CD4-positive, alpha-beta T cell treated with Interleukin-4 for 4 hours (primary cell): Measurements from ENCODE around the gene NR1I2.

Source experiments
- DNase-seq: peaks from one replicate; pipeline ENCODE4 v3.0.0-alpha.2; 2020

Gene NR1I2

DNA sequence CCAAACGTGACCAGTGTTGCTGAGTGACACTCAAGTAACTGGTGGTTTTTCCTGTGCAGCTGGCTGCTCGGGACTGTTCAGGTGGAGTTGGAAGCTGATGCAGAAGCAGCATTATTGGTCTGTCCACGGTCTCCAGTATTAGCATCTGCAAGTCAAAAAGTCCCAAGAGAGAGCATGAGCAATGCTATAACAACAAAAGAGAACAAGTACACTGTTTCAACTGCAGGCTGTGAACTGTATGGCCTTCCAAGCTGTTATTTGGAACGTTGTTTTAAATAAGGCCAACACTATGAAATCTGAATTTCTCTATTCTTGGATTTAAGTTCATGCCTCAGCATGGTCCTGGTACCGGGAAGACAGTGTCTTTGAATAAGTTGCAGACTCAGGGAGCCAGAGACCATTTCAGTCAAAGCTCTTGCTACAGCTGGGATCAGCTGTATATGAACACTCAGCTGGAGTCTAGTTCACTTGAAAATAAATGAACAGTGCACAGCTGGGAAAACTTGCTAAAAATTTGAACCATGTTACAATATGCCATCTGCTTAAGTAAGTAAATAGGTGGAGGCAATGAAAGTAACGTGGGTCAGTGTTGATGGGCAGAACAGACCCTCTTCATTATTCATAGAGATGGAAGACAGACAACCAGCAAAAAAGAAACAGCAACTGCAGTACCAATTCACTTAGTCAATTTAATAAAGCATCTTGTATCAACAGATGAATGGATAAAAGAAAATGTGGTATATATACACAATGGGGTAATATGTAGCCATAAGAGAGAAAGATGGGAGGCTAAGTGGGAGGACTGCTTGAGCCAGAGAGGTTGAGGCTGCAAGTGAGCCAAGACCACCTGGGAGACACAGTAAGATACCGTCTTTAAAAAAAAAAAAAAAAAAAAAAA, 45.1 kb downstream of the NR1I2 start:
- no peak for DNase-seq

GRCh38 chr3:119829420-119829819, 47.5 kb downstream of the NR1I2 start:
- no peak for DNase-seq

DNA sequence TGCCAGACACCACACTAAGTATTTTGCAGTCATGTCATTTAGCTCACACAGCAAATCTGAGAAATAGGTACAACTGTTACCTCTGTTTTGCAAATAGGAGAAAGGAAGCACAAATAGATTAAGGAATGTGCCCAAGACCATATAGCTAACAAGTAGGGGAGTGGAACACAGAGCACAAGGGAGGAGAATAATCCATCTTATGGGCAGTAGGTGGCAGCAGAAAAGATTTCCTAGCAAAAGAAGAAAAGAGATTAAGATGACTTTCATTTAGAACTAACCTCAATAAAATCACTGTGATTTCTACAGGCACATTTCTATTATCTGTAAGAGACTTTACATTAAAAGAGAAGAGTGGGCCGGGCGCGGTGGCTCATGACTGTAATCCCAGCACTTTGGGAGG, 49.1 kb downstream of the NR1I2 start:
- DNase-seq: no peak

DNA sequence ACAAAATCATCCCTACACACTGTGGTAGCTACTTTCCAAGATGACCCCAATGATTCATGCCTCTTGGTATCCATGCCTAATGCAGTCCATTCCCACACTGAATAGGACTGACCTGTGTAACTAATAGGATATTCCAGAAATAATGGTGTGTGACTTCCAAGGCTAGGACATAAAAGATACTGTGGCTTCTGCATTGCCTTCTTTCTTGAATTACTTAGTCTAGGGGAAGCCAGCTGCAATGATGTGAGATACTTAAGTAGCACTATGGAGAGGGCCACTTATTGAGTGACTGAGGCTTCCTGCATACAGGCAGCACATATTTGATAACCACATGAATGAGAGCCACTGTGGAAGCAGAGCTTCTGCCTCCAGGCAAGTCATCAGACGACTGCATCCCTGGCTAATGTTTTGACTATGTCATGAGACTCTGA, 50.1 kb downstream of the NR1I2 start:
- DNase-seq: no peak

DNA sequence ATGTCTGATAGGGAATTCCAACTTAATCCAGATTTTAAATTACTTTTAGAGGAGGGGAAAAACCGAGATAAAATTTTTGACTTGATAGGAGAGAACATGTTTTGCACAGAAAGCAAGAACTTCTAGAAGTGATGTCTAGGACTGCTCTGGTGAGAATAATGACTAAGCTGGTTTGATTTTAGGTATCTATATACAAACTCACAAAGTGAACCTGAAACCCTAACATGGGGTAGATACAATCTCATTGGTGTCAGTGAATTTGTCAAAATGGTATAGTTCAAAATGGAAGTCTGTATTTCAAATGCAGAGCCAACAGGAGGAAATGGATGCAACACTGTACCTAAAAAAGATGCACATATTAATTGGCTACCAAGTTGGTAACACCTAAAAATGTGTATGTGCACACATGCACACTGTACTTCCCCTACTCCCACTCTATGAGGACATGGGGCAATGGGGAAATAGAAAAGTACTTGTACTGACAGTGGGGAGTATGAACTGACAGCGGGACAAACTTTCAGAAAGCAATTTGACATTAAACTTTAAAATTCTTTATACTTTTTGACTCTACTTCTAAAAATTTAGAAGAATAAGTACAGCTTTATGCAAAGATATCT, 53.0 kb downstream of the NR1I2 start:
- no peak for DNase-seq

- no peak for DNase-seq
Measured at GRCh38 chr3:119835556-119835955, 53.7 kb downstream of the NR1I2 start.

DNA sequence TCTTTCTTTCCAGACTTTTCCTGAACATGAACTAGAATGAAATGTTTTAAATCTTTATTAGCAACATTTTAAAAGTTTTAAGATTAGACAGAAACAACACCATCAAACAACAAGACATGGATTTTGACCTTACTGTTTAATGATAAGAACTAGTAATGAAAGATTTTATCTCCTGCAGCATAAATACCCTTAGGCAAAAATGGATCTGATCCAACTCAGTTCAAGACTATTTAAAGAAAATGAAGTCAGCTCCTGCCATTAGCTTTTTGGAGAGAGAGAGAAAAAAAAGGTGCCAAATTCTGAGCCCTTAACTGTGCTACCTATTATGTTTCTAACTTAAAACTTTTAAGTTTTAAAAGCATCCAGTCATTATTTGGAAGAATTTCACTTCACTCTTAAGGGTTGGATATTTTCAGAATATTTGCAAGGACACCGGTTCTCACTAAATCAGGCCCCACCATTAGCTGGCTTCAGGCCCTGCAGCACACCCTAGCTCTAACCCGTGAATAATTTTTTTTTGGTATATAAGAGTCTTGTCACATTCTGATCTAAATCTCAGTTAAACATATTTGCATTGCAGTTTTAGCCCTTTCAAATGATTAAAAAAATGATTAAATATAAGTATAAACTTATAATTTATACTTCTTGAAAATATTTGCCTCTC, 60.0 kb downstream of the NR1I2 start:
- no peak for DNase-seq

- DNase-seq: no peak
Measured at GRCh38 chr3:119849126-119849525, 67.2 kb downstream of the NR1I2 start.

GRCh38 chr3:119856695-119857094, 74.8 kb downstream of the NR1I2 start:
- DNase-seq: no peak

- no peak for DNase-seq
Measured at GRCh38 chr3:119858957-119859356, 77.1 kb downstream of the NR1I2 start.

GRCh38 chr3:119859728-119860127, 77.8 kb downstream of the NR1I2 start:
- no peak for DNase-seq

DNA sequence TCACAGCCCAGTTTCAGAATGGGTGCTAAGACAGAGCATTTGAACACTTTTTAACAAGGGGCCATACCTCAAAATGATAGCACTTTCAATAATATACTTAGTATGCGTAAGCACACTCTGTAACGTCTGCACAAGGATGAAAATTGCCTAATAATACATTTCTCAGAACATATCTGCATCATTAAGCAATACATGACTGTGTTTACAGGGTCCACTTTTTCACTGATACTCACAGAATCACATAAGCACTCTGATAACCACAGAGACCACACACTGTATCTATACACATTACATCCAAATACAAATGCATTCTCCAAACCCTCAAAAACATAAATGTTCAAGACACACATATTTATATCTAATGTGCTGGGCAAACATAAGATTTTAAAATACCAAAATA, 79.8 kb downstream of the NR1I2 start:
- DNase-seq: no peak

GRCh38 chr3:119862616-119863015, 80.7 kb downstream of the NR1I2 start:
- DNase-seq: no peak

GRCh38 chr3:119864476-119864875, 82.6 kb downstream of the NR1I2 start:
- no peak for DNase-seq
